AG10803 (cell line): Measurements from ENCODE around the gene ZBTB8A.
A peak's percentile ranks its signal among the peaks of the same experiment; 100 is the strongest.

Experiments
- DNase-seq: peaks from one replicate; pipeline ENCODE4 v3.0.0; 2010; ENCODE audit warnings: low read depth
- H3K4me3 ChIP-seq: 2 replicates; pipeline ENCODE4 v1.5.1; 2011; ENCODE audit warnings: mild to moderate bottlenecking, low read length, control low read depth
- CTCF ChIP-seq: conservative IDR thresholded peaks from 2 replicates; pipeline ENCODE4 v1.5.1; 2011; ENCODE audit warnings: mild to moderate bottlenecking, low read length, control low read depth, inconsistent platforms

Gene ZBTB8A

GRCh38 chr1:32605711-32606424 lies 66.6 kb downstream of the ZBTB8A start:
- no peak for TF ChIP-seq CTCF
- H3K4me3 ChIP-seq: no peak overlapping the region

GRCh38 chr1:32606565-32607371 lies 67.5 kb downstream of the ZBTB8A start:
- TF ChIP-seq CTCF: no peak
- no peak overlapping the region for H3K4me3 ChIP-seq

More at GRCh38 chr1:32605711-32606424, 66.6 kb downstream of the ZBTB8A start:
- DNase-seq: no peak

GRCh38 chr1:32609180-32609579 lies 70.0 kb downstream of the ZBTB8A start:
- H3K4me3 ChIP-seq: no peak overlapping the region
- no peak for TF ChIP-seq CTCF
- no peak for DNase-seq

More at GRCh38 chr1:32606565-32607371, 67.5 kb downstream of the ZBTB8A start:
- DNase-seq: no peak

- peak overlapping the region; percentile 74 for H3K4me3 ChIP-seq
- TF ChIP-seq CTCF: no peak
- DNase-seq: no peak
Observed at GRCh38 chr1:32611859-32612188, 72.6 kb downstream of the ZBTB8A start.

GRCh38 chr1:32612189-32612881 lies 73.1 kb downstream of the ZBTB8A start:
- H3K4me3 ChIP-seq: peak overlapping the region; percentile 74
- TF ChIP-seq CTCF: peak; percentile 36
- peak; percentile 77 for DNase-seq

GRCh38 chr1:32613472-32613871 lies 74.2 kb downstream of the ZBTB8A start:
- no peak overlapping the region for H3K4me3 ChIP-seq
- DNase-seq: no peak
- no peak for TF ChIP-seq CTCF
